ENCODE measurements around the gene HSPA12A. TPM values are rescaled to one million over a fixed set of nuclear protein-coding genes. Genes with fewer than 3 reads are reported as not detected.

Gene HSPA12A
- total and polyA plus RNA-seq, 7 donors, result 1.4 to 17.4 (median 12.3) TPM

- 86 to 95% methylated on average over 11 of the region's 11 CpGs for WGBS, 2 donors
- no peaks in the 10 kb centered on the region for H3K27me3 ChIP-seq
- no peak overlapping the region for H3K27ac ChIP-seq
- H3K36me3 ChIP-seq, result no peaks in the 10 kb centered on the region
- TF ChIP-seq CTCF (IDR thresholded peaks at IDR 0.05), result no peak
- TF ChIP-seq POLR2A (IDR thresholded peaks at IDR 0.05), result no peak
- no peak for TF ChIP-seq EP300 (IDR thresholded peaks at IDR 0.05)
- no peak for TF ChIP-seq POLR2AphosphoS5 (IDR thresholded peaks at IDR 0.05)
- H3K4me3 ChIP-seq, result no peak overlapping the region
- H3K9me3 ChIP-seq, result no peaks in the 10 kb centered on the region
- intact Hi-C loops (cut with DNase I), result no loop called here
- no peaks in the 10 kb centered on the region for H3K4me1 ChIP-seq
- DNase-seq, result no peak
Measured at GRCh38 chr10:116634126-116634975, 108.0 kb downstream of the HSPA12A start.

GRCh38 chr10:116633216-116633600 is 109.2 kb downstream of the HSPA12A start:
- 97 to 98% methylated on average over 8 of the region's 8 CpGs for WGBS, 2 donors
- Histone ChIP-seq H3K27ac (no peak overlapping the region), H3K9me3 (no peaks in the 10 kb centered on the region), H3K36me3 (no peaks in the 10 kb centered on the region), H3K4me3 (no peak overlapping the region), H3K27me3 (no peaks in the 10 kb centered on the region), H3K4me1 (no peaks in the 10 kb centered on the region)
- intact Hi-C loops (cut with DNase I), result no loop called here
- no peak for DNase-seq
- no peak for TF ChIP-seq POLR2A (IDR thresholded peaks at IDR 0.05)
- no peak for TF ChIP-seq EP300 (IDR thresholded peaks at IDR 0.05)
- TF ChIP-seq POLR2AphosphoS5 (IDR thresholded peaks at IDR 0.05), result no peak
- TF ChIP-seq CTCF (IDR thresholded peaks at IDR 0.05), result no peak

- H3K36me3 ChIP-seq, result no peaks in the 10 kb centered on the region
- no peaks in the 10 kb centered on the region for H3K9me3 ChIP-seq
- TF ChIP-seq POLR2AphosphoS5 (IDR thresholded peaks at IDR 0.05), result no peak
- no peak for TF ChIP-seq POLR2A (IDR thresholded peaks at IDR 0.05)
- TF ChIP-seq CTCF (IDR thresholded peaks at IDR 0.05), result no peak
- no peak for TF ChIP-seq EP300 (IDR thresholded peaks at IDR 0.05)
- H3K27me3 ChIP-seq, result peaks cover 0 to 2% (median under 1%) of the 10 kb centered on the region in 3 donors
- WGBS, 2 donors, result 92% methylated on average over 17 of the region's 17 CpGs
- no peak for DNase-seq
- no peak overlapping the region for H3K27ac ChIP-seq
- H3K4me3 ChIP-seq, result no peak overlapping the region
- peaks cover 0 to 1% (median under 1%) of the 10 kb centered on the region in 4 donors for H3K4me1 ChIP-seq
- intact Hi-C loops (cut with DNase I), result no loop called here
Measured at GRCh38 chr10:116632596-116633215, 109.7 kb downstream of the HSPA12A start.

- peaks cover 0 to 8% (median 4%) of the 10 kb centered on the region in 4 donors for H3K4me1 ChIP-seq
- WGBS, 2 donors, result 91% methylated on average over 6 of the region's 6 CpGs
- TF ChIP-seq EP300 (IDR thresholded peaks at IDR 0.05) (no peak), POLR2AphosphoS5 (IDR thresholded peaks at IDR 0.05) (no peak), CTCF (IDR thresholded peaks at IDR 0.05) (no peak), POLR2A (IDR thresholded peaks at IDR 0.05) (no peak)
- peaks cover 0 to 10% (median 9%) of the 10 kb centered on the region in 3 donors for H3K27me3 ChIP-seq
- H3K4me3 ChIP-seq, result no peak overlapping the region
- H3K9me3 ChIP-seq, result no peaks in the 10 kb centered on the region
- DNase-seq, result no peak
- intact Hi-C loops (cut with DNase I), result no loop called here
- H3K27ac ChIP-seq, result no peak overlapping the region
- no peaks in the 10 kb centered on the region for H3K36me3 ChIP-seq
Measured at GRCh38 chr10:116631871-116632295, 110.5 kb downstream of the HSPA12A start.

All from sigmoid colon (tissue), 7 donors.